ENCODE data around the gene CSAG2.
"Not testable (repeated sequence)": the region's sequence is repeated elsewhere in the genome, so short reads cannot be mapped to it uniquely, and the experiment has no call there.

Gene CSAG2, protein sequence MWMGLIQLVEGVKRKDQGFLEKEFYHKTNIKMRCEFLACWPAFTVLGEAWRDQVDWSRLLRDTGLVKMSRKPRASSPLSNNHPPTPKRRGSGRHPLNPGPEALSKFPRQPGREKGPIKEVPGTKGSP

GRCh38 chrX:152709173-152709572 lies at the start of gene CSAG2:
Gene CSAG2, minus strand, starts transcription at chrX:152709273. Its CDS starts 161 bp downstream, at chrX:152709112.
- DNase-seq (ENCODE audit: low spot score): not testable (repeated sequence)

- DNase-seq (ENCODE audit: low spot score): not testable (repeated sequence)
Measured at GRCh38 chrX:152754871-152755270, 45.8 kb upstream of the CSAG2 start.

GRCh38 chrX:152753686-152754650 lies 44.9 kb upstream of the CSAG2 start, which contains the start of gene MAGEA2:
Gene MAGEA2, minus strand, starts transcription at chrX:152753842. Its CDS starts 2,479 bp downstream, at chrX:152751363.
- not testable (repeated sequence) for DNase-seq (ENCODE audit: low spot score)

GRCh38 chrX:152738560-152738959 lies 29.5 kb upstream of the CSAG2 start:
- DNase-seq (ENCODE audit: low spot score): no peak

DNA sequence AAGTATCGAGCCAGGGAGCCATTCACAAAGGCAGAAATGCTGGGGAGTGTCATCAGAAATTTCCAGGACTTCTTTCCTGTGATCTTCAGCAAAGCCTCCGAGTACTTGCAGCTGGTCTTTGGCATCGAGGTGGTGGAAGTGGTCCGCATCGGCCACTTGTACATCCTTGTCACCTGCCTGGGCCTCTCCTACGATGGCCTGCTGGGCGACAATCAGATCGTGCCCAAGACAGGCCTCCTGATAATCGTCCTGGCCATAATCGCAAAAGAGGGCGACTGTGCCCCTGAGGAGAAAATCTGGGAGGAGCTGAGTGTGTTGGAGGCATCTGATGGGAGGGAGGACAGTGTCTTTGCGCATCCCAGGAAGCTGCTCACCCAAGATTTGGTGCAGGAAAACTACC lies 27.5 kb upstream of the CSAG2 start:
- not testable (repeated sequence) for DNase-seq (ENCODE audit: low spot score)

- DNase-seq (ENCODE audit: low spot score): no peak
Measured at GRCh38 chrX:152735860-152736511, 26.9 kb upstream of the CSAG2 start.

DNA sequence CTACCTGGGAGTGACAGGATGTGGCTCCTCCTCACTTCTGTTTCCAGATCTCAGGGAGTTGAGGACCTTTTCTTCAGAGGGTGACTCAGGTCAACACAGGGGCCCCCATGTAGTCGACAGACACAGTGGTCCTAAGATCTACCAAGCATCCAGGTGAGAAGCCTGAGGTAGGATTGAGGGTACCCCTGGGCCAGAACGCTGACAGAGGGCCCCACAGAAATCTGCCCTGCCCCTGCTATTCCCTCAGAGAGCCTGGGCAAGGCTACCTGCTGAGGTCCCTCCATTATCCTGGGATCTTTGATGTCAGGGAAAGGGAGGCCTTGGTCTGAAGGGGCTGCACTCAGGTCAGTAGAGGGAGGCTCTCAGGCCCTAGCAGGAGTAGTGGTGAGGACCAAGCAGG lies 26.0 kb upstream of the CSAG2 start:
- DNase-seq (ENCODE audit: low spot score): no peak

DNA sequence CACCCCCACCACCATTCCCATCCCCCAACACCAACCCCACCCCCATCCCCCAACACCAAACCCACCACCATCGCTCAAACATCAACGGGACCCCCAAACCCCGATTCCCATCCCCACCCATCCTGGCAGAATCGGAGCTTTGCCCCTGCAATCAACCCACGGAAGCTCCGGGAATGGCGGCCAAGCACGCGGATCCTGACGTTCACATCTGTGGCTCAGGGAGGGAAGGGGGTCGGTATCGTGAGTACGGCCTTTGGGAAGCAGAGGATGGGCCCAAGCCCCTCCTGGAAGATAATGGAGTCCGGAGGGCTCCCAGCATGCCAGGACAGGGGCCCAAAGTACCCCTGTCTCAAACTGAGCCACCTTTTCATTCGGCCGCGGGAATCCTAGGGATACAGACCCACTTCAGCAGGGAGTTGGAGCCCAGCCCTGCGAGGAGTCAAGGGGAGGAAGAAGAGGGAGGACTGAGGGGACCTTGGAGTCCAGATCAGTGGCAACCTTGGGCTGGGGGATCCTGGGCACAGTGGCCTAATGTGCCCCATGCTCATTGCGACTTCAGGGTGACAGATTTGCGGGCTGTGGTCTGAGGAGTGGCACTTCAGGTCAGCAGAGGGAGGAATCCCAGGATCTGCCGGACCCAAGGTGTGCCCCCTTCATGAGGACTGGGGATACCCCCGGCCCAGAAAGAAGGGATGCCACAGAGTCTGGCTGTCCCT lies 25.2 kb upstream of the CSAG2 start:
- not testable (repeated sequence) for DNase-seq (ENCODE audit: low spot score)

GRCh38 chrX:152733261-152733975 lies 24.3 kb upstream of the CSAG2 start, which contains the start of the genes CSAG1 and MAGEA12:
Gene CSAG1, minus strand, starts transcription at chrX:152733721. Its CDS starts 1,261 bp downstream, at chrX:152732460.
Gene MAGEA12, plus strand, starts transcription at chrX:152733757. Its CDS starts 2,405 bp downstream, at chrX:152736162.
- no peak for DNase-seq (ENCODE audit: low spot score)

DNA sequence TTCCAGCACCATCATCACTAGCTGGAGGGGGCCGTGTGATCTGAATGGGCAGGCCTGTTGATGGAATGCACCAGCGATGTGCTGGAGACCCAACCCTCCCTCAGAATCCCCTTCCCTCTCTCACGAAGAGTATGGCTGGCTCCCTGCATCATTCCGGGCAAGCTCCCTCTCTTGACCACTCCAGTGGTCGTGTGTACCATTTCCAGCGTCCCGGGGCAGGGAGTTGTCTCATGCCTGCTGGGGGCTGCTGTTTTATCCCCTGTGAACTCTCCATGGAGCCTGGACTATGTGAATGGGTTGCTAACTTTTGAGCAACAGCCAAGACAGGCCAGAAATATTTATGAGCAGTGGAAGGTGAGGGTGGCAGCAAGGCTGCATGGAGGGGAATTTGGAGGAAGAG lies 16.3 kb upstream of the CSAG2 start:
- no peak for DNase-seq (ENCODE audit: low spot score)

GRCh38 chrX:152713815-152714787 lies 5.0 kb upstream of the CSAG2 start, which contains the start of gene MAGEA2B:
Gene MAGEA2B, plus strand, starts transcription at chrX:152714628. Its CDS starts 2,479 bp downstream, at chrX:152717107.
- DNase-seq (ENCODE audit: low spot score): not testable (repeated sequence)

GRCh38 chrX:152713195-152713594 lies 4.1 kb upstream of the CSAG2 start:
- not testable (repeated sequence) for DNase-seq (ENCODE audit: low spot score)

- DNase-seq (ENCODE audit: low spot score): not testable (repeated sequence)
Measured at GRCh38 chrX:152706500-152706899, 2.6 kb downstream of the CSAG2 start.

DNA sequence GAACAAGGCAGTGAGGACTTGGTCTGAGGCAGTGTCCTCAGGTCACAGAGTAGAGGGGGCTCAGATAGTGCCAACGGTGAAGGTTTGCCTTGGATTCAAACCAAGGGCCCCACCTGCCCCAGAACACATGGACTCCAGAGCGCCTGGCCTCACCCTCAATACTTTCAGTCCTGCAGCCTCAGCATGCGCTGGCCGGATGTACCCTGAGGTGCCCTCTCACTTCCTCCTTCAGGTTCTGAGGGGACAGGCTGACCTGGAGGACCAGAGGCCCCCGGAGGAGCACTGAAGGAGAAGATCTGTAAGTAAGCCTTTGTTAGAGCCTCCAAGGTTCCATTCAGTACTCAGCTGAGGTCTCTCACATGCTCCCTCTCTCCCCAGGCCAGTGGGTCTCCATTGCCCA lies 8.7 kb downstream of the CSAG2 start:
- not testable (repeated sequence) for DNase-seq (ENCODE audit: low spot score)

- DNase-seq (ENCODE audit: low spot score): not testable (repeated sequence)
Measured at GRCh38 chrX:152697952-152698931, 10.8 kb downstream of the CSAG2 start, which contains the start of gene MAGEA3. Gene MAGEA3, plus strand, starts transcription at chrX:152698794. Its CDS starts 2,039 bp downstream, at chrX:152700833.

- DNase-seq (ENCODE audit: low spot score): not testable (repeated sequence)
Measured at GRCh38 chrX:152681012-152681411, 28.1 kb downstream of the CSAG2 start.

- not testable (repeated sequence) for DNase-seq (ENCODE audit: low spot score)
Measured at GRCh38 chrX:152674652-152675051, 34.4 kb downstream of the CSAG2 start.

DNA sequence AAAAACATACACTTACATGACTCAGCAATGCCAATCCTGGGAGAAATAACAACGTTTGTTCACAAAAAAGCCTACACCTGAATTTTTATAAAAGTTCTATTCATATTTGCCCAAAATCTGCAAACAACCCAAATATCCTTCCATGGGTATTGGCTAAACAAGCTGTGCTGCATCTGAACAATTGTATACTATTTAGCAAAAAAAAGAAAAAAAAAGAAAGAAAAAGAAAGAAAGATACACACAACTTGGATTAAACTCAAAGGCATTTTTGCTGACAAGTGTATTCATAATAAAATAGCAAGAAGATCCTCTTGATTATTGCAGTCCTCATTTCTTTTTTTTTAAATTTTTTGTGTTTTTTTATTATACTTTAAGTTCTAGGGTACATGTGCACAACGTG lies 34.9 kb downstream of the CSAG2 start:
- no peak for DNase-seq (ENCODE audit: low spot score)

Measured in left forelimb (tissue), 1 donor.